HCT116 (cell line): Measurements from ENCODE around the gene CCDC192. TPM values are rescaled to one million over a fixed set of nuclear protein-coding genes. Genes with fewer than 3 reads are reported as not detected.

Experiments used
- ATAC-seq: fragments of 200-7000 bp; cut with Tn5 transposase; 2 replicates; pipeline ENCODE4 v1.9.1; 2020; ENCODE audit warnings: mild to moderate bottlenecking, moderate library complexity
- BruUV-seq: library from RNA; stranded (reverse); fragments of 400-500 nt; replicated peaks from 2 replicates; lab custom pipeline; 2021; lab: Mats Ljungman, UMichigan
- CTCF ChIA-PET: fragments of 300-600 bp; sonication (Branson Sonifier 250); formaldehyde crosslinking; loops from one replicate; lab custom pipeline; 2021; ENCODE audit warnings: antibody characterized with exemption; lab: Charles Lee
- POLR2A ChIA-PET: fragments of 300-600, 350-600 bp; sonication (Branson Sonifier 250); formaldehyde crosslinking; loops from one replicate; lab custom pipeline; 2021; ENCODE audit warnings: antibody characterized with exemption; lab: Charles Lee
- RAD21 ChIA-PET, 2 experiments: fragments of 300-600 bp; sonication (Branson Sonifier 250); formaldehyde crosslinking; loops; one replicate each; lab custom pipeline; 2023; ENCODE audit warnings: low total read pairs in 2 of 2; ENCODE audit not compliant: uncharacterized antibody in 2 of 2, unreplicated experiment in 2 of 2, low non-redundant PET in 1 of 2; lab: Charles Lee
- DNase-seq: peaks from one replicate; pipeline ENCODE4 v3.0.0-alpha.2; 2010; ENCODE audit warnings: low read depth, low spot score
- H2AFZ ChIP-seq: fragments of 200-600 bp; shearing (Covaris generic), sonication (generic); 2 replicates; pipeline ENCODE4 v1.6.1; 2017; ENCODE audit warnings: low read depth, mixed run types, mixed read lengths, antibody characterized with exemption, low read length; ENCODE audit not compliant: poor library complexity, severe bottlenecking
- H3K27ac ChIP-seq: 2 replicates; pipeline ENCODE4 v1.5.1; 2012; ENCODE audit warnings: low read depth, low read length
- H3K27me3 ChIP-seq: fragments of 200-600 bp; sonication (generic); 2 replicates; pipeline ENCODE4 v1.6.1; 2016; ENCODE audit warnings: mixed run types, low read length, mixed read lengths; ENCODE audit not compliant: insufficient read depth
- H3K36me3 ChIP-seq, 2 experiments: fragments of 200-500 bp in 1 of 2; fragments of 200-600 bp in 1 of 2; sonication (Bioruptor generic) in 1 of 2; sonication (generic) in 1 of 2; 2 replicates each; pipeline versions ENCODE4 v1.5.1 to v1.6.1; 2014 to 2016; ENCODE audit warnings: low read length in 2 of 2, inconsistent platforms in 1 of 2, mixed read lengths in 1 of 2, mixed run types in 1 of 2; ENCODE audit not compliant: insufficient read depth in 2 of 2, control insufficient read depth in 1 of 2
- H3K4me1 ChIP-seq, 2 experiments: fragments of 200-600 bp in 1 of 2; sonication (generic) in 1 of 2; 2 replicates each; pipeline versions ENCODE4 v1.5.1 to v1.6.1; 2012 to 2017; ENCODE audit warnings: low read length in 2 of 2, inconsistent platforms in 1 of 2, mild to moderate bottlenecking in 1 of 2, mixed read lengths in 1 of 2, mixed run types in 1 of 2, moderate library complexity in 1 of 2; ENCODE audit not compliant: insufficient read depth in 2 of 2, control insufficient read depth in 1 of 2
- H3K4me2 ChIP-seq: fragments of 200-600 bp; sonication (generic); 2 replicates; pipeline ENCODE4 v1.6.1; 2017; ENCODE audit warnings: mixed run types, low read length, mixed read lengths
- H3K4me3 ChIP-seq, 2 experiments: fragments of 200-600 bp in 1 of 2; sonication (generic) in 1 of 2; replicated peaks in 1 of 2; 2 replicates each; pipeline ENCODE4 v1.5.1; 2011 to 2016; ENCODE audit warnings: low read length in 2 of 2, control low read depth in 1 of 2, low read depth in 1 of 2, mild to moderate bottlenecking in 1 of 2, mixed read lengths in 1 of 2, mixed run types in 1 of 2
- H3K79me2 ChIP-seq: fragments of 200-600 bp; sonication (generic); 2 replicates; pipeline ENCODE4 v1.6.1; 2017; ENCODE audit warnings: mild to moderate bottlenecking, mixed run types, low read length, moderate library complexity, mixed read lengths; ENCODE audit not compliant: insufficient read depth
- H3K9ac ChIP-seq: fragments of 200-600 bp; sonication (generic); 2 replicates; pipeline ENCODE4 v1.6.1; 2016; ENCODE audit warnings: low read length, mixed read lengths
- H3K9me2 ChIP-seq: fragments of 200-600 bp; sonication (generic), shearing (Covaris generic); 2 replicates; pipeline ENCODE4 v1.6.1; 2017; ENCODE audit warnings: mixed run types, mild to moderate bottlenecking, moderate library complexity; ENCODE audit not compliant: insufficient read depth
- H3K9me3 ChIP-seq, 2 experiments: fragments of 200-500 bp in 1 of 2; fragments of 200-600 bp in 1 of 2; sonication (Bioruptor generic) in 1 of 2; sonication (generic) in 1 of 2; 2 replicates each; pipeline ENCODE4 v1.6.1; 2014 to 2017; ENCODE audit warnings: low read length in 2 of 2, mixed read lengths in 2 of 2, inconsistent platforms in 1 of 2, low read depth in 1 of 2, mild to moderate bottlenecking in 1 of 2, mixed run types in 1 of 2, moderate library complexity in 1 of 2; ENCODE audit not compliant: control insufficient read depth in 1 of 2, insufficient read depth in 1 of 2
- H4K20me1 ChIP-seq: fragments of 200-600 bp; sonication (generic), shearing (Covaris generic); 2 replicates; pipeline ENCODE4 v1.6.1; 2017; ENCODE audit warnings: mixed run types, mild to moderate bottlenecking, moderate library complexity; ENCODE audit not compliant: insufficient read depth
- CBX3 ChIP-seq: IDR thresholded peaks from 2 replicates; pipeline ENCODE4 v1.6.1; 2012; ENCODE audit warnings: low read depth
- EZH2 ChIP-seq: fragments of 200-600 bp; sonication (generic); IDR thresholded peaks from 2 replicates; pipeline ENCODE4 v1.6.1; 2017; ENCODE audit warnings: antibody characterized with exemption, mixed run types
- EZH2phosphoT487 ChIP-seq: fragments of 200-600 bp; IDR thresholded peaks from 2 replicates; pipeline ENCODE4 v1.6.1; 2018; ENCODE audit warnings: antibody characterized with exemption, borderline replicate concordance
- FOSL1 ChIP-seq: IDR thresholded peaks from 2 replicates; pipeline ENCODE4 v1.6.1; 2012; ENCODE audit warnings: low read depth
- JUND ChIP-seq: IDR thresholded peaks from 2 replicates; pipeline ENCODE4 v1.6.1; 2012
- POLR2A ChIP-seq: IDR thresholded peaks from 2 replicates; pipeline ENCODE4 v1.7.0; 2011; ENCODE audit warnings: borderline replicate concordance; ENCODE audit not compliant: insufficient read depth, insufficient read length; ENCODE audit errors: extremely low read depth
- POLR2AphosphoS5 ChIP-seq: IDR thresholded peaks from 2 replicates; pipeline ENCODE4 v1.6.1; 2011; ENCODE audit warnings: mild to moderate bottlenecking, low read depth, low read length, moderate library complexity
- SP1 ChIP-seq: IDR thresholded peaks from 2 replicates; pipeline ENCODE4 v1.6.1; 2012; ENCODE audit warnings: low read depth
- SRF ChIP-seq: IDR thresholded peaks from 2 replicates; pipeline ENCODE4 v1.6.1; 2012; ENCODE audit warnings: low read depth
- TCF7L2 ChIP-seq: IDR thresholded peaks from 2 replicates; pipeline ENCODE4 v1.7.0; 2011; ENCODE audit warnings: borderline replicate concordance, inconsistent platforms; ENCODE audit not compliant: insufficient read depth, insufficient read length; ENCODE audit errors: extremely low read depth
- YY1 ChIP-seq: IDR thresholded peaks from 2 replicates; pipeline ENCODE4 v1.6.1; 2011; ENCODE audit warnings: low read length, low read depth, moderate library complexity, mild to moderate bottlenecking; ENCODE audit not compliant: insufficient replicate concordance; ENCODE audit errors: extremely low read depth
- ZNF274 ChIP-seq: fragments of 200-500 bp; sonication (Bioruptor generic); IDR thresholded peaks from 2 replicates; pipeline ENCODE4 v1.6.1; 2014; ENCODE audit warnings: mild to moderate bottlenecking, low read depth, low read length, inconsistent platforms
- intact Hi-C: fragments of 100-400 bp; cut with micrococcal nuclease; formaldehyde crosslinking; loops from 2 replicates; pipeline ENCODE4 v1.10.0; 2022
- total RNA-seq: library from RNA; stranded (reverse); gene quantifications from one replicate; pipeline ENCODE4 v1.2.1, GENCODE V29; 2021; ENCODE audit not compliant: unreplicated experiment
- TF ChIP-seq, protein P1 (sequence below): IDR thresholded peaks from 2 replicates; pipeline ENCODE4 v1.6.1; 2012; ENCODE audit warnings: low read depth
- TF ChIP-seq, protein P2 (sequence below): IDR thresholded peaks from 2 replicates; pipeline ENCODE4 v1.6.1; 2011; ENCODE audit warnings: mild to moderate bottlenecking, low read length, moderate library complexity; ENCODE audit not compliant: insufficient replicate concordance; ENCODE audit errors: extremely low read depth
- TF ChIP-seq, protein P3 (sequence below): IDR thresholded peaks from 2 replicates; pipeline ENCODE4 v1.6.1; 2012

The CCDC192 gene
- total RNA-seq, 1 experiment from 2014 or later = not detected

DNA sequence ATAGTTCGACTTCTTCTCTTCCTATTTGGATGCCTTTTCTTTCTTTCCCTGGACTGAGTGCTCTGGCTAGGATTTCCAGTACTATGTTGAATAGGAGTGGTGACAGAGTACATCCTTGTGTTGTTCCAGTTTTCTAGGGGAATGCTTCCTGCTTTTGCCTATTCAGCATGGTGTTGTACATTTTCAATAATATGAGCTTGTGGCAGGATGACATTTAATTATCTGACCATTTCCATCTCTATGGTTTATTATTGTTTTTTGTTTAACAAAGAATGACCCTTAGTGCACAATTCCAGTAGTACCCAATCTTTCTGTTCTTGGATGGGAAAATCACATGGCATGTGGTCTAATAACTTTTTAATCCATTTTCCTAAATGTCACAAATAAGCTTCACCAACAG, 244.8 kb downstream of the CCDC192 start (continued):
- TF ChIP-seq, protein P1, sequence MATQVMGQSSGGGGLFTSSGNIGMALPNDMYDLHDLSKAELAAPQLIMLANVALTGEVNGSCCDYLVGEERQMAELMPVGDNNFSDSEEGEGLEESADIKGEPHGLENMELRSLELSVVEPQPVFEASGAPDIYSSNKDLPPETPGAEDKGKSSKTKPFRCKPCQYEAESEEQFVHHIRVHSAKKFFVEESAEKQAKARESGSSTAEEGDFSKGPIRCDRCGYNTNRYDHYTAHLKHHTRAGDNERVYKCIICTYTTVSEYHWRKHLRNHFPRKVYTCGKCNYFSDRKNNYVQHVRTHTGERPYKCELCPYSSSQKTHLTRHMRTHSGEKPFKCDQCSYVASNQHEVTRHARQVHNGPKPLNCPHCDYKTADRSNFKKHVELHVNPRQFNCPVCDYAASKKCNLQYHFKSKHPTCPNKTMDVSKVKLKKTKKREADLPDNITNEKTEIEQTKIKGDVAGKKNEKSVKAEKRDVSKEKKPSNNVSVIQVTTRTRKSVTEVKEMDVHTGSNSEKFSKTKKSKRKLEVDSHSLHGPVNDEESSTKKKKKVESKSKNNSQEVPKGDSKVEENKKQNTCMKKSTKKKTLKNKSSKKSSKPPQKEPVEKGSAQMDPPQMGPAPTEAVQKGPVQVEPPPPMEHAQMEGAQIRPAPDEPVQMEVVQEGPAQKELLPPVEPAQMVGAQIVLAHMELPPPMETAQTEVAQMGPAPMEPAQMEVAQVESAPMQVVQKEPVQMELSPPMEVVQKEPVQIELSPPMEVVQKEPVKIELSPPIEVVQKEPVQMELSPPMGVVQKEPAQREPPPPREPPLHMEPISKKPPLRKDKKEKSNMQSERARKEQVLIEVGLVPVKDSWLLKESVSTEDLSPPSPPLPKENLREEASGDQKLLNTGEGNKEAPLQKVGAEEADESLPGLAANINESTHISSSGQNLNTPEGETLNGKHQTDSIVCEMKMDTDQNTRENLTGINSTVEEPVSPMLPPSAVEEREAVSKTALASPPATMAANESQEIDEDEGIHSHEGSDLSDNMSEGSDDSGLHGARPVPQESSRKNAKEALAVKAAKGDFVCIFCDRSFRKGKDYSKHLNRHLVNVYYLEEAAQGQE = no peak
- TF ChIP-seq, protein P2, sequence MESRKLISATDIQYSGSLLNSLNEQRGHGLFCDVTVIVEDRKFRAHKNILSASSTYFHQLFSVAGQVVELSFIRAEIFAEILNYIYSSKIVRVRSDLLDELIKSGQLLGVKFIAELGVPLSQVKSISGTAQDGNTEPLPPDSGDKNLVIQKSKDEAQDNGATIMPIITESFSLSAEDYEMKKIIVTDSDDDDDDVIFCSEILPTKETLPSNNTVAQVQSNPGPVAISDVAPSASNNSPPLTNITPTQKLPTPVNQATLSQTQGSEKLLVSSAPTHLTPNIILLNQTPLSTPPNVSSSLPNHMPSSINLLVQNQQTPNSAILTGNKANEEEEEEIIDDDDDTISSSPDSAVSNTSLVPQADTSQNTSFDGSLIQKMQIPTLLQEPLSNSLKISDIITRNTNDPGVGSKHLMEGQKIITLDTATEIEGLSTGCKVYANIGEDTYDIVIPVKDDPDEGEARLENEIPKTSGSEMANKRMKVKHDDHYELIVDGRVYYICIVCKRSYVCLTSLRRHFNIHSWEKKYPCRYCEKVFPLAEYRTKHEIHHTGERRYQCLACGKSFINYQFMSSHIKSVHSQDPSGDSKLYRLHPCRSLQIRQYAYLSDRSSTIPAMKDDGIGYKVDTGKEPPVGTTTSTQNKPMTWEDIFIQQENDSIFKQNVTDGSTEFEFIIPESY = no peak
- TF ChIP-seq SRF (no peak), YY1 (no peak), POLR2A (no peak)

DNA sequence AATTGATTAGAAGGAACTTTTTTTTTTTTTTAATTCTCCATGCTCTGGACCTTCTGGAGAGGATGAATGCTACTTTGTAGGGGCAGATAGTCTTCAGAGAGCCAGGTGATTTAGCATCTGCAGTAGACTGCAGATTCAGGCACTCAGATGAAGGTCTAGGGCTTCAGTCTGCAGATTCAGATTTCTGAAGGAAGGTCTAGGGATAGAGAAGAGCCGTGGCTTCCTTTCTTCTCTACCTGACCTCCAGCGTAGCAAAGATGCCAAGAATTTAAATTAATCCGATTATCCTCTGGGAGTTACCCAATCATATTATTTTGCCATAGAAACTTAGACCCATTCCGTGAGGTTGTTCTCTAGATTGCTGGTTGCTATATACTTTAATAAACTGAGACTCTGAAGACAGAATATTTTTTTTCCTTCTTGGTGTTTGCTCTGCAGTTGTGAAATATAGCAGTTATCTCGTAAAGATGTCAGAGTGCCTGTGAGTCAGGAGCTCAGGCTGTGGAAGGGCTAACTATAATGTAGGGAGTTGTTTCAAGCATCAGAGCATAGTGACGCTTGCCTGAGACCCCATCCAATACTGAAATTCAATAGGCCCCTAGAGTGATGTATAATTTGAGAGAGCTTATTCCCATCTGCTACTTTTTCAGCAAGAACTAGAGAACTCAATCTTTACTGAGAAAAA, 247.7 kb downstream of the CCDC192 start:
- H3K9me3 ChIP-seq = no peaks in the 10 kb centered on the region; a peak in 1 of 4 replicates
- ChIA-PET RAD21 (no interaction called here), POLR2A (no interaction called here), CTCF (no interaction called here)
- no peaks in the 10 kb centered on the region for H3K27me3 ChIP-seq
- DNase-seq (no peak), ATAC-seq (no peak)
- H3K4me2 ChIP-seq = no peak overlapping the region
- BruUV-seq = no TSS peak
- no peak overlapping the region for H3K9ac ChIP-seq
- H3K4me1 ChIP-seq = no peaks in the 10 kb centered on the region
- H3K79me2 ChIP-seq = no peaks in the 10 kb centered on the region
- intact Hi-C loops = no loop called here
- H3K27ac ChIP-seq = no peak overlapping the region
- no peak overlapping the region for H3K4me3 ChIP-seq
- H3K9me2 ChIP-seq = no peaks in the 10 kb centered on the region
- H2AFZ ChIP-seq = no peak overlapping the region
- H4K20me1 ChIP-seq = no peaks in the 10 kb centered on the region
- no peaks in the 10 kb centered on the region for H3K36me3 ChIP-seq
- TF ChIP-seq SP1 = no peak
- TF ChIP-seq EZH2phosphoT487 = no peak
- TF ChIP-seq SRF = no peak
- TF ChIP-seq TCF7L2 = no peak
- TF ChIP-seq JUND = no peak
- no peak for TF ChIP-seq POLR2A
- no peak for TF ChIP-seq EZH2
- no peak for TF ChIP-seq CBX3
- no peak for TF ChIP-seq YY1
- TF ChIP-seq ZNF274 = no peak
- TF ChIP-seq, protein P3, sequence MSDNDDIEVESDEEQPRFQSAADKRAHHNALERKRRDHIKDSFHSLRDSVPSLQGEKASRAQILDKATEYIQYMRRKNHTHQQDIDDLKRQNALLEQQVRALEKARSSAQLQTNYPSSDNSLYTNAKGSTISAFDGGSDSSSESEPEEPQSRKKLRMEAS = no peak
- no peak for TF ChIP-seq FOSL1
- no peak for TF ChIP-seq POLR2AphosphoS5
